Measurements from ENCODE around the gene SPON1.

- no peak for TF ChIP-seq CTCF (IDR thresholded peaks at IDR 0.05; ENCODE audit: borderline replicate concordance, extremely low read depth, low read length, poor library complexity, severe bottlenecking)
- no peak for TF ChIP-seq EZH2 (IDR thresholded peaks at IDR 0.05; ENCODE audit: borderline replicate concordance, low read depth, low read length, severe bottlenecking)
Observed at GRCh38 chr11:13963169-13963948, 836 bp downstream of the SPON1 start.
